HG03280 (cell line): ENCODE measurements around the gene CARD11.
"Not testable (repeated sequence)": the region's sequence is repeated elsewhere in the genome, so short reads cannot be mapped to it uniquely, and the experiment has no call there.

ENCODE experiments used
- ATAC-seq: cut with Tn5 transposase; IDR thresholded peaks from one replicate; pipeline ENCODE4 v1.9.1; 2021; ENCODE audit warnings: mild to moderate bottlenecking, moderate library complexity; ENCODE audit not compliant: unreplicated experiment

The CARD11 gene

GRCh38 chr7:3021825-3022224 lies 21.8 kb downstream of the CARD11 start:
- ATAC-seq = no peak

- ATAC-seq = not testable (repeated sequence)
Observed at GRCh38 chr7:3021224-3021623, 22.4 kb downstream of the CARD11 start.

DNA sequence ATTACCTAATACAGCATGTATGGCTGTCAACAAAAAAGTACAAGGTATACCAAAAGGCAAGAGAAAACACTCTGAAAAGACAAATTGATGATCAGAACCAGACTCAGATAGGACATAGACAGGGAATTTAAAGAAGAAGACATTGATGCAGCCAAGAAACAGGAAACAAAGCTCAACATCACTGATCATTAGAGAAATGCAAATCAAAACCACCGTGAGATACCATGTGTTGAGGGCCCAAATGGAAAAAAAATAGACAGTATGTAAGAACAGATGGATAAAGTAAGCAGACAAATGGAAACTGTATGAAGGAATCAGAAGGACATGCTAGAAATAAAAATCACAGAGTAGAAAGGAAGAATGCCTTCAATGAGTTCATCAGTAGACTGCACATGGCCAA lies 23.3 kb downstream of the CARD11 start:
- no peak for ATAC-seq

DNA sequence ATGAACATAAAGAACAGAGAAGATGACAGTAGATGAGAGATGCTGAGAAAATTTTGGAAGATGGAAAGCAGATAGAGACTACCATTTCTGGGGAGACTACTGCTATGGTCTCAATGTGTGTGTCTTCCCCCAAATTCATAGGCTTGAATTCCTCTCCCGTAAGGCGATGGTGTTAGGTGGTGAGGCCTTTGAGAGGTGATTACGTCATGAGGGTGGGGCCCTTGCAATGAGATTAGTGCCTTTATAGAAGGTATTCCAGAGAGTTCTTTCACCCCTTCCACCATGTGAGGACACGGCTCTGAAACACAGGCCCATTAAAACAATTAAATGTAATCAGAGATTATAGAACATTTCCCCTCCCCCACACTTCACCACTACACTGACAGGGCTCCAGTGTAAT lies 23.9 kb downstream of the CARD11 start:
- ATAC-seq = no peak

DNA sequence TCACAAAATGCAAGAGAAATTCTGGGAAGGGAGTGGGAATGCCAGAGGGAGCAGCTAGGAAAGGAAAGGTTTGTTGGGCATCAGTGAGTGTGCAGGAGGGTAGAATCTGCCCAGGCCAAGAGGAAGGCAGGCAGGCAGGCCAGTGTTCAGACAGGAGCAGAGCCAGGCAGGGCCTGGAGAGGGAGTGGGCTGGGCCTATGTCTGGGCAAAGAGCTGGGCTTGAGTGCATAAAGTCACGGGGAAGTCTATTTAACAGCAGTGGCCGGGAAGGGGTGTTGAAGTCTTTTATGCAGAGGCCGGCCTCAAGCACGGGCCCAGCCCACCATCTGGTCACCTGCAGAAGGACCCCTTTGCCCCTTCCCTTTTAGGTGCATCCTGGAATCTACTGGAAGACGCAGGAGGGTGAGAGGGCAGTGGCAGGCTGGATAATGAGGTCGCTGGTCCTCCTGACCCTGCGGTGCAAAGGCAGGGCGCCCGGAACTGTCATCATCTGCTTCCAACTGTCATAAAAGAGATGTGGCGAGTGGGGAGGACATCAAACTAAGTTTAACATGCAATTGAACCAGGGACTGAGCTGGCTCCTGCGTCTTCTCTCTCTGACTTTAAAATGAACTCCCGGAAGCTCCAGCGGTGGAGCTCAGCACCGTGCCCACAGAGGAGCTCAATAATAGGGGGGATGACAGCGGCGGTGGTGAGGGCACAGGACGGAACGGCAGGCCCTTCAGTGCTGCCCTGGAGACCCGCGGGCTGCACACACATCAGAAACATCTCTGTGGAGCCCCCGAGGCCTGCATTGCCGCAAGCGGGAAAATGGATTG lies 29.5 kb downstream of the CARD11 start:
- no peak for ATAC-seq

- ATAC-seq = no peak
Observed at GRCh38 chr7:3011211-3011852, 32.3 kb downstream of the CARD11 start.

DNA sequence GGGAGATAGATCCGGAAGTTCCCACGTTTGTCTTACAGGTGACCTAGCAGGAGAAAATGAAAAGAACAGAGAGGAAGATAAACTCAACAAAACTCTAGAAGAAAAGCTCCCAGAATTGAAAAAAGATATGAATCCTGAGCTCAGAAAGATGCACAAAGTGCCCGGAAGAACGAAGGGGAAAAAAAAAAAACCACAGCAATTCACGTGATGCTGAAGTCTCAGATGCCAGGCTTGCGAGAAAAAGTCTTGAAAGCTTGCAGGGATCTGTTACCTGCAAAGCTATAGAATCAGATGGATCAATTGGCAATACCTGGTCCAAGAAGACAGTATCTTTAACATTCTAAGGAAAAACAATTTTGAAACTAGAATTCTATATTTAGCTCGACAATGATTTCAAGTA lies 33.5 kb downstream of the CARD11 start:
- ATAC-seq = no peak

- ATAC-seq = no peak
Observed at GRCh38 chr7:3009086-3009485, 34.6 kb downstream of the CARD11 start.

DNA sequence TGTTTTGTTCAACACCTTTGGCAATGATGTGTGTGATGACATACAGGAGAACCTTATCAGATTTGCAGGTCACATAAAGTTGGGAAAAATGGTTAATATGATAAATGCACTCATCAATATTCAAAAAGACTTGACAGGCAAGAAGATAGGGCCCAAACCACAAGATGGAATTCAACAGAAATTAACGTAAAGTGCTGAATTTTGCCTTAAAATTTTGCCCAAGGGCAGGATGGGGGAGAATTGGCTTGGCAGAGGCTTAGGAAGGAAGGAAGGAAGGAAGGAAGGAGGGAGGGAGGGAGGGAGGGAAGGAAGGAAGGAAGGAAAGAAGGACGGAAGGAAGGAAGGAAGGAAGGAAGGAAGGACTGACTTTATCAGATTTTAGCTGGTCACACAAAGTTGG lies 35.3 kb downstream of the CARD11 start:
- no peak for ATAC-seq

GRCh38 chr7:3007696-3008095 lies 36.0 kb downstream of the CARD11 start:
- no peak for ATAC-seq

GRCh38 chr7:3005257-3005656 lies 38.4 kb downstream of the CARD11 start:
- no peak for ATAC-seq

GRCh38 chr7:3003936-3004335 lies 39.7 kb downstream of the CARD11 start:
- no peak for ATAC-seq

DNA sequence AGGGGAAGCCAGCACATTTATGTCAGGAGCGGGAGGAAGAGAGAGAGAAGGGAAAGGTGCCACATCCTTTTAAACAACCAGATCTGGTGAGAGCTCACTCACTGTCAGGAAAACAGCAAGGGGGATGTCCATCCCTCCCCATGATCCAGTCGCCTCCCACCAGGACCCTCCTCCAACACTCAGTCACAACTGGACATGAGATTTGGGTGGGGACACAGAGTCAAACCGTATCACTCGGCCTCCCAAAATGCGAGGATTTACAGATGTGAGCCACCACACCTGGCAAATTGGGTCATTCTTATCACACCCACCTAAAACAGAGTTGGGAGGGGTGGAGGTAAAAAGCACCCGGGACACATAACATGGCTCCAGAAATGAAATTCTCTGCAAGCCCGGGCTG lies 41.0 kb downstream of the CARD11 start:
- no peak for ATAC-seq

DNA sequence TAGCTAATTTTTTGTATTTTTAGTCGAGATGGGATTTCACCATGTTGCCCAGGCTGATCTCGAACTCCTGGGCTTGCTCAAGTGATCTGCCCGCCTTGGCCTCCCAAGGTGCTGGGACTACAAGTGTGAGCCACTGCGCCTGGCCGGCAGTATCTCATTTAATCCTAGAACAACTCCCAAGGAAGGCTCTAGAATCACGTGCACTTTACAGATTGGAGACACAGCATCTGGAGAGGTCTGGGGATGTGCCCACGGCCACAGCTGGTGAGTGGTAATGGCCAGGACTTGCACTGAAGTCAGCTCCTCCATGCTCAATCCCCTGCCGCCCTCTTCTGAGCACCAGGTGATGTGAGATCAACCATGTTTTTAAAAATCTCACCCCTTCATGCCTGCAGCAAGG lies 43.1 kb downstream of the CARD11 start:
- ATAC-seq = no peak

DNA sequence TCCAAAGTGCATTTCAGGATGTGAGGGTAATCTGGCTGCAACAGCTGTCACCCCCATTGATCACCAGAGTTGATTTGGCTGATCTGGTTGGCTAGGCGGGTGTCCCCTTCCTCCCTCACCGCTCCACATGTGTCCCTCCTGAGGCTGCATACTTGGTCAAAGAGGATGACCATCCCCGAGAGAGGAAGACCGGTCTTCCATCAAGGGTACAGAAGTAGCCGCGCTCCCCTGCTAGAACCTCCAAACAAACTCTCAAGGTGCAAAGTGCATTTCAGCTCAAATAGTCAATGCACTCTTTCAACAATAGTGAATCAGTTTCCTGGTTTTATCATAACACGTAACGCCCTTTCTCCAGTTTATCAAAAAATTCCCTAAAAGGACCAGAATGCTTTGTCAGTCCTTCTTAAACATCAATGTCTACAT lies 44.6 kb downstream of the CARD11 start:
- no peak for ATAC-seq

GRCh38 chr7:2997014-2997413 lies 46.7 kb downstream of the CARD11 start:
- no peak for ATAC-seq

GRCh38 chr7:2996141-2996540 lies 47.5 kb downstream of the CARD11 start:
- no peak for ATAC-seq

DNA sequence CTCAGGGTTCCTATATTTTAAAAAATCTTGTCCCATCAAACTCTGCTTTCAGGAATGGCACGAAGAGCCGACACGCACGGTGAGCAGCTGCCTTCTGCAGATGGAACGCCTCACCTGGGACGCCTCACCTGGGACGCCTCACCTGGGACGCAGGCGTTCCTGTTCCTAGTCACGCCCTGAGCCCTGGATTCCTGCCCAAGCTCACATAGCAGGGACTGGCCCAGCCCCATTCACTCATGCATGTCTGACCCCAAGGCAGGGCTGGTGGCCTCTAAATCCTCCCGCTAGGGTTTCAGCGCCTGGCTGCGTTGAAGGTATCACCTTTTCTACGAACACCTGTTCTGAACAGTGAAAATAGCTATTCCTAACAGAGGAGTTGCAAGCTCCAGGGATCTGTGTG lies 49.8 kb downstream of the CARD11 start:
- ATAC-seq = no peak

GRCh38 chr7:2993396-2993795 lies 50.3 kb downstream of the CARD11 start:
- no peak for ATAC-seq

- ATAC-seq = no peak
Observed at GRCh38 chr7:2990949-2991470, 52.7 kb downstream of the CARD11 start.

DNA sequence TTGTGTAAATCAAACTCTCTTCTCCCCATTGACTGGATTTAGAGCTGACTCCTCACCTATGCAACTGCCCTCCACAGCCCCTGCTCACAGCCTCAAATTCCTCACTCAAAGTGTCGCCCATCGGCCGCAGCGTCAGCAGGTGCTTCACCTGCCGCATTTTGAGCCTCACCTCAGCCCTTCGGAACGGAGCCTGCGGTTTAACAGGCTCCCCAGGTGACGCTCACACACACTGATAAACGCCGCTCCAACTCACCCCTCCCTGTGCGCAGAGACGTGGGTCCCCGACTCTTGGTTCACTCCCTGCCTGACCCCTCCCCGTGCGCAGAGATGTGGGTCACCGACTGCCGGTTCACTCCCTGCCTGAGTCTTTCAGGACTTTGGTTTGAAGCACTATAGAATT lies 57.1 kb downstream of the CARD11 start:
- ATAC-seq = no peak

- no peak for ATAC-seq
Observed at GRCh38 chr7:2985866-2986265, 57.8 kb downstream of the CARD11 start.
